Endothelial cell of umbilical vein (primary cell): ENCODE measurements around the gene ICA1L. TPM values are rescaled to one million over a fixed set of nuclear protein-coding genes. Genes with fewer than 3 reads are reported as not detected.

ENCODE experiments used
- BruUV-seq: library from RNA; stranded (reverse); fragments of 400-500 nt; replicated peaks from 2 replicates; lab custom pipeline; 2021; lab: Mats Ljungman, UMichigan
- CTCF ChIA-PET: fragments of 300-600, 350-600 bp; sonication (Branson Sonifier 250); formaldehyde crosslinking; loops from one replicate; lab custom pipeline; 2021; ENCODE audit warnings: antibody characterized with exemption, inconsistent platforms; lab: Charles Lee
- POLR2A ChIA-PET: fragments of 300-600, 350-600 bp; sonication (Branson Sonifier 250); formaldehyde crosslinking; loops from one replicate; lab custom pipeline; 2021; ENCODE audit warnings: antibody characterized with exemption, inconsistent platforms; lab: Charles Lee
- DNase-seq: peaks from one replicate; pipeline ENCODE4 v3.0.0-alpha.2; 2011; ENCODE audit warnings: low read depth, low spot score
- FAIRE-seq: peaks from 2 replicates; lab custom pipeline; 2011; peaks lifted over from hg19 to GRCh38; lab: Jason Lieb, UNC
- H2AFZ ChIP-seq: 2 replicates; pipeline ENCODE4 v1.6.0; 2012; ENCODE audit warnings: low read depth, low read length, control low read depth, inconsistent platforms
- H3K27ac ChIP-seq: 2 replicates; pipeline ENCODE4 v1.5.1; 2011; ENCODE audit warnings: low read depth, mild to moderate bottlenecking, control low read depth, low read length, moderate library complexity; ENCODE audit not compliant: insufficient read depth
- H3K27me3 ChIP-seq, 2 experiments: 2 replicates each; pipeline versions ENCODE4 v1.6.0 to v1.6.1; 2011; ENCODE audit warnings: low read length in 2 of 2, mixed read lengths in 1 of 2; ENCODE audit not compliant: control insufficient read depth in 2 of 2, insufficient read depth in 2 of 2
- H3K36me3 ChIP-seq, 2 experiments: 2 replicates in 1 of 2; 3 replicates in 1 of 2; pipeline ENCODE4 v1.5.1; 2011; ENCODE audit warnings: low read length in 2 of 2, mild to moderate bottlenecking in 1 of 2, moderate library complexity in 1 of 2; ENCODE audit not compliant: control insufficient read depth in 2 of 2, insufficient read depth in 2 of 2; ENCODE audit errors: extremely low read depth in 1 of 2
- H3K4me1 ChIP-seq: 3 replicates; pipeline ENCODE4 v1.5.1; 2011; ENCODE audit warnings: mild to moderate bottlenecking, low read length; ENCODE audit not compliant: control insufficient read depth, insufficient read depth; ENCODE audit errors: extremely low read depth
- H3K4me2 ChIP-seq: 2 replicates; pipeline ENCODE4 v1.6.1; 2011; ENCODE audit warnings: low read length, control low read depth, mixed read lengths; ENCODE audit not compliant: insufficient read depth
- H3K4me3 ChIP-seq, 3 experiments: fragments of 200-600 bp in 1 of 3; sonication (generic), shearing (Covaris generic) in 1 of 3; replicated peaks in 1 of 3; 2 replicates each; pipeline ENCODE4 v1.5.1; 2011 to 2016; ENCODE audit warnings: control low read depth in 3 of 3, low read length in 3 of 3, mild to moderate bottlenecking in 2 of 3, inconsistent platforms in 1 of 3, low read depth in 1 of 3, moderate library complexity in 1 of 3; ENCODE audit not compliant: insufficient read depth in 1 of 3
- H3K79me2 ChIP-seq: 2 replicates; pipeline ENCODE4 v1.6.0; 2012; ENCODE audit warnings: low read length, inconsistent platforms; ENCODE audit not compliant: control insufficient read depth, insufficient read depth
- H3K9ac ChIP-seq: replicated peaks from 2 replicates; pipeline ENCODE3; 2011; ENCODE audit warnings: low read length, control low read depth; ENCODE audit not compliant: insufficient read depth; ENCODE audit errors: extremely low read depth
- H3K9me1 ChIP-seq: replicated peaks from 3 replicates; pipeline ENCODE4 v1.6.0; 2011; ENCODE audit warnings: mild to moderate bottlenecking, low read length; ENCODE audit not compliant: control insufficient read depth, insufficient read depth; ENCODE audit errors: extremely low read depth
- H3K9me3 ChIP-seq: replicated peaks from 2 replicates; pipeline ENCODE4 v1.5.1; 2012; ENCODE audit warnings: low read length, inconsistent platforms; ENCODE audit not compliant: control insufficient read depth, insufficient read depth
- H4K20me1 ChIP-seq: replicated peaks from 2 replicates; pipeline ENCODE3; 2011; ENCODE audit warnings: mild to moderate bottlenecking, low read length; ENCODE audit not compliant: control insufficient read depth, insufficient read depth; ENCODE audit errors: extremely low read depth
- CTCF ChIP-seq, 2 donors: IDR thresholded peaks; 1 replicate in 1 of 2; 2 replicates in 1 of 2; pipeline ENCODE4 v1.5.1; 2011; ENCODE audit warnings: low read length in 2 of 2, mild to moderate bottlenecking in 2 of 2, moderate library complexity in 2 of 2, control low read depth in 1 of 2, inconsistent platforms in 1 of 2, low read depth in 1 of 2; ENCODE audit not compliant: insufficient read depth in 1 of 2; ENCODE audit errors: extremely low read depth in 1 of 2
- EZH2 ChIP-seq: IDR thresholded peaks from 2 replicates; pipeline ENCODE4 v1.6.1; 2012; ENCODE audit warnings: borderline replicate concordance, low read depth, mild to moderate bottlenecking, moderate library complexity, low read length, inconsistent platforms; ENCODE audit not compliant: severe bottlenecking
- FOS ChIP-seq: IDR thresholded peaks from 2 replicates; pipeline ENCODE4 v1.6.1; 2011; ENCODE audit warnings: mild to moderate bottlenecking, low read length, moderate library complexity, borderline replicate concordance; ENCODE audit not compliant: insufficient read depth
- GATA2 ChIP-seq: IDR thresholded peaks from 2 replicates; pipeline ENCODE4 v1.7.0; 2011; ENCODE audit warnings: low read depth, mild to moderate bottlenecking, moderate library complexity, mixed read lengths, low read length; ENCODE audit not compliant: insufficient read length, insufficient read depth
- JUN ChIP-seq: IDR thresholded peaks from 2 replicates; pipeline ENCODE4 v1.6.1; 2011; ENCODE audit warnings: borderline replicate concordance, low read depth; ENCODE audit not compliant: insufficient read length, insufficient read depth
- MYC ChIP-seq: IDR thresholded peaks from one replicate; pipeline ENCODE4 v1.6.1; 2011; ENCODE audit warnings: mild to moderate bottlenecking, low read depth, low read length
- POLR2A ChIP-seq: IDR thresholded peaks from 2 replicates; pipeline ENCODE4 v1.6.1; 2012; ENCODE audit warnings: low read depth, mild to moderate bottlenecking, control low read depth, low read length
- POLR2AphosphoS5 ChIP-seq: IDR thresholded peaks from 2 replicates; pipeline ENCODE4 v1.6.1; 2012; ENCODE audit warnings: low read depth, mild to moderate bottlenecking, control low read depth, low read length, moderate library complexity; ENCODE audit not compliant: insufficient read depth
- dilution Hi-C: fragments of 300-500 bp; cut with MboI; formaldehyde crosslinking; loops from one replicate; pipeline ENCODE4 v1.15.0; 2019; ENCODE audit warnings: low sequenced_read_pairs; ENCODE audit not compliant: extremely low pct_ligation_motif_present
- intact Hi-C: fragments of 100-400 bp; cut with micrococcal nuclease; formaldehyde crosslinking; loops from one replicate; pipeline ENCODE4 v1.10.0; 2022
- polyA plus RNA-seq, 4 experiments: library from polyadenylated mRNA; depleted of rRNA in 3 of 4; stranded (reverse) in 3 of 4; unstranded in 1 of 4; fragments of >200 nt; gene quantifications; 2 replicates each; pipeline versions ENCODE4 v1.2.1 to v1.2.3, GENCODE V29; 2011 to 2012; ENCODE audit warnings: missing spikeins in 1 of 4
- total RNA-seq: library from RNA; stranded (reverse); gene quantifications from 2 replicates; pipeline ENCODE4 v1.2.3, GENCODE V29; 2021
- TF ChIP-seq, protein P1 (sequence below): IDR thresholded peaks from 2 replicates; pipeline ENCODE4 v1.6.1; 2011; ENCODE audit not compliant: insufficient read depth, insufficient read length

Gene ICA1L
- total and polyA plus RNA-seq, 2 donors (not counting 3 experiments of a cell fraction or from before 2014, with no cell fraction given): 1.6 to 3.7 TPM

- CTCF ChIA-PET: no interaction called here
- FAIRE-seq (no peak), DNase-seq (no peak)
- Histone ChIP-seq H2AFZ (no peak overlapping the region), H3K79me2 (no peaks in the 10 kb centered on the region), H3K27ac (no peak overlapping the region), H3K36me3 (no peaks in the 10 kb centered on the region), H3K4me3 (no peak overlapping the region), H3K4me2 (no peak overlapping the region), H3K9me3 (no peaks in the 10 kb centered on the region), H3K27me3 (no peaks in the 10 kb centered on the region), H3K4me1 (no peaks in the 10 kb centered on the region), H3K9me1 (no peaks in the 10 kb centered on the region), H4K20me1 (no peaks in the 10 kb centered on the region), H3K9ac (no peak overlapping the region)
- POLR2A ChIA-PET: no interaction called here
- BruUV-seq: no TSS peak
- TF ChIP-seq CTCF (IDR thresholded peaks at IDR 0.05; ENCODE audit: extremely low read depth in 1 of 2, insufficient read depth in 1 of 2, low read depth in 1 of 2, low read length in 2 of 2) (no peak), MYC (no peak), POLR2A (no peak), GATA2 (no peak), JUN (no peak), FOS (no peak), EZH2 (no peak), POLR2AphosphoS5 (no peak)
- TF ChIP-seq, protein P1, sequence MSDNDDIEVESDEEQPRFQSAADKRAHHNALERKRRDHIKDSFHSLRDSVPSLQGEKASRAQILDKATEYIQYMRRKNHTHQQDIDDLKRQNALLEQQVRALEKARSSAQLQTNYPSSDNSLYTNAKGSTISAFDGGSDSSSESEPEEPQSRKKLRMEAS: no peak
- intact Hi-C loops (no loop called here), dilution Hi-C loops (no loop called here)
Measured at GRCh38 chr2:202848813-202849212, 22.8 kb downstream of the ICA1L start.
